Type B pancreatic cell (in vitro differentiated cells): ENCODE measurements around the gene GGCX. TPM values are rescaled to one million over a fixed set of nuclear protein-coding genes. Genes with fewer than 3 reads are reported as not detected.

Experiments used
- DNase-seq: peaks from one replicate; pipeline ENCODE4 v3.0.0; 2021; ENCODE audit warnings: mixed read lengths; ENCODE audit not compliant: unreplicated experiment; ENCODE audit errors: extremely low spot score
- H3K27ac Mint-ChIP-seq: 2 replicates; pipeline ENCODE4 v1.8.0; 2021; ENCODE audit warnings: mild to moderate bottlenecking, mixed read lengths
- H3K27me3 Mint-ChIP-seq: 2 replicates; pipeline ENCODE4 v1.8.0; 2021; ENCODE audit warnings: mixed read lengths
- H3K36me3 Mint-ChIP-seq: 2 replicates; pipeline ENCODE4 v1.8.0; 2021; ENCODE audit warnings: mixed read lengths
- H3K4me1 Mint-ChIP-seq: one replicate; pipeline ENCODE4 v1.8.0; 2021; ENCODE audit warnings: mixed read lengths; ENCODE audit not compliant: unreplicated experiment
- H3K4me3 Mint-ChIP-seq: 2 replicates; pipeline ENCODE4 v1.8.0; 2021; ENCODE audit warnings: mild to moderate bottlenecking, mixed read lengths
- H3K9me3 Mint-ChIP-seq: 2 replicates; pipeline ENCODE4 v1.8.0; 2021; ENCODE audit warnings: mixed read lengths
- long read RNA-seq: library from polyadenylated mRNA; unstranded; transcript quantifications from one replicate; pipeline ENCODE4 v2.0.0, GENCODE V29; 2020
- total RNA-seq: library from RNA; stranded (reverse); gene quantifications from 2 replicates; pipeline ENCODE4 v1.2.1, GENCODE V29; 2021; ENCODE audit warnings: low replicate concordance
- TF ChIP-seq, protein P1 (sequence below): fragments of 200-600 bp; sonication (generic); conservative IDR thresholded peaks from 2 replicates; pipeline ENCODE4 v1.5.0; 2021; ENCODE audit warnings: antibody characterized with exemption, mild to moderate bottlenecking

GGCX gene
- 62.6 and 76.2 TPM in 2 replicates for total RNA-seq
- long read RNA-seq, full-length matches to known transcripts = 103 of 143 reads
- long read RNA-seq, partial matches to known transcripts = 14 of 143 reads
- long read RNA-seq, other reads (novel, unspliced or antisense) = 26 of 143 reads

DNA sequence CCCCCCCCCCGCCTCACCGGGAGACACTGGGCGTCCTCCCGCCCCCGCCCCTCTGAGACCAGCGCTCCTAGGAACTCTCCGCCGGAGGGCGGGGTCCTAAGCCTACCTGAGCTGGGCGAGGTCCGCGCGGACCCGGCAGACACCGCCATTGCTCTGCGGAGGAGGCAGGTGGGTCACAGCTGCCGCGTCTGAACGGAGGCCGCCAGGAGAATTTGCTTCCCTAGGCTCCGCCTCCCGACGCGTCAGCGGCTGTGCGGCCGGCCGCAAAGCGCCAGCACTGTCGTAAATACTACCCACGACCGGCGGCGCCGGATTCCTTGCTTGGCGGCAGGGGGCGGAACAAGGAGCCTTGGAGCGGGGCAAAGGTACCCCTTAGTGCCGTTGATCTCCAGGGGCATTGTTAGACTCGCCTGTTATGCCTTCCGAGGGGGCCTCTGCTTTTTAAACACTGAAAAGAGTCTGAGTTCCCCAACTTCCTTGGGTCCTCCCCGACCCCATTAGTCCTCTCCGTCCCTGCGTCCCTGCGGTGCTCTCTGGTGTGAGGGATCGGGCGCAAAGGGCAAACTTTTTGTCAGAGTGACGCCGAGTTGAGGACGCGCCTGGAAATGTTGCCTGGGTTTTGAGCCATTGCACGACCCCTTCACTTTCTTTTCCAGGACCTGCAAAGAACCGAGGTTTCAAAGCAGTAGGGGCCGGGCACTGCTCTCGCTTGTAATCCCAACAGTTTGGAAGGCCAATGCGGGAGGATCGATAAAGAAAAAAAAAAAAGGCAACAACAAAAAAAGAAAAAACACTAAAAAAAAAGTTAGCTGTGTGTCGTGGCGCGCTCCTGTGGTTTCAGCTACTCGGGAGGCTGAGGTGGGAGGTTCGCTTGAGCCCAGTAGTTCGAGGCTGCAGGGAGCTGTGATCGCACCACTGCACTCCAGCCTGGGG lies at the start of gene GGCX:
Gene GGCX (minus strand): TSS at position 214 of the 933 bp plus-strand sequence. CDS start 65 bp downstream, at position 149.
- Mint-ChIP-seq H3K4me3 (peak within 1 kb of the TSS; percentile 99), H3K27me3 (no peaks in the 10 kb centered on the region), H3K9me3 (no peaks in the 10 kb centered on the region), H3K4me1 (peaks cover 26% of the 10 kb centered on the region), H3K27ac (peak within 1 kb of the TSS; percentile 99), H3K36me3 (peaks cover 7% of the 10 kb centered on the region)
- TF ChIP-seq, protein P1, sequence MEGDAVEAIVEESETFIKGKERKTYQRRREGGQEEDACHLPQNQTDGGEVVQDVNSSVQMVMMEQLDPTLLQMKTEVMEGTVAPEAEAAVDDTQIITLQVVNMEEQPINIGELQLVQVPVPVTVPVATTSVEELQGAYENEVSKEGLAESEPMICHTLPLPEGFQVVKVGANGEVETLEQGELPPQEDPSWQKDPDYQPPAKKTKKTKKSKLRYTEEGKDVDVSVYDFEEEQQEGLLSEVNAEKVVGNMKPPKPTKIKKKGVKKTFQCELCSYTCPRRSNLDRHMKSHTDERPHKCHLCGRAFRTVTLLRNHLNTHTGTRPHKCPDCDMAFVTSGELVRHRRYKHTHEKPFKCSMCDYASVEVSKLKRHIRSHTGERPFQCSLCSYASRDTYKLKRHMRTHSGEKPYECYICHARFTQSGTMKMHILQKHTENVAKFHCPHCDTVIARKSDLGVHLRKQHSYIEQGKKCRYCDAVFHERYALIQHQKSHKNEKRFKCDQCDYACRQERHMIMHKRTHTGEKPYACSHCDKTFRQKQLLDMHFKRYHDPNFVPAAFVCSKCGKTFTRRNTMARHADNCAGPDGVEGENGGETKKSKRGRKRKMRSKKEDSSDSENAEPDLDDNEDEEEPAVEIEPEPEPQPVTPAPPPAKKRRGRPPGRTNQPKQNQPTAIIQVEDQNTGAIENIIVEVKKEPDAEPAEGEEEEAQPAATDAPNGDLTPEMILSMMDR = no peak
- DNase-seq = peak; percentile 95

DNA sequence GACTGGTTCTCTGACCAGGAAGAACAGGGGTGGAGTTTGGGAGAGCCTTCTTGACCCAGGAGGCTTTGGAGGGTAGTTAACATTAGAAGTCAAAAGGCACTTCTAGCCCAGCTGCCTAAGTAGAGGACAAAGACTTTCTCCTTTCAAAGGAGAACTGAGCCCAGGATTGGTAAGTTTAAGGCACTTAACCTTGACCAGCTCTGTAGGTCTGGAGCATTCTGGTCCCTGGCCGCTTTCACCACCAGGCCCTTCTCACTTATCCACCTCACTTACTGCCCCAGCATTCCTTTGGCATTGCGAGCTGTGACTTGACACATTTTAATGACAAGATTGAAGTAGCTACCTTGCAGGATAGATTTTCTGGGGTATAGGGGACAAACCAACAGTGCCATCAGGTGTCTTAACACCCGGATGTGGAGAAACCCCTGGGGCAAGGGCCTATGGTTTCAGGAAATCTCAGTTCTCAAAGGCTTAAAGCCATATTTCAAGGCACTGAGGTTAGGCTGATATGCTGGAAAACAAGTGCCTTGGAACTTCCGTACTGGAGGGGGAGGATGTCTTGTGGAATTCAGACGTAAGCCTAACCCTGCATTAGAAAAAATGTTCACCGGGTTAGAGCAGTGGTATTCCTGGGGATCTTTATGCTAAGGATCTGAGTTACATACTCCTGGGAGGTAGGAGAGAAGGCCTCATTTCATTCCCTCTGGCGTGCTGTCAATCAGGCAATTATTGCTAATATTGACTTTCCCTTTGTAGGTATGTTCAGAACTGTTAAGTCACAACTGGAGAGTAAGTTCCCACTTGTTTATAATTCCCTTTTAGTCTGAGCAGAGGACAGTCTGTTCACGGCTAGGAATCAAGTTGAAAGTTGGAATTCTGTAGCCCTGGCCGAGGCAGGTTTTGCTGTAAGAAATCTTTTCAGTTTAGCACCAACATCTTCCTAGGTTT lies 46.2 kb upstream of the GGCX start:
- Mint-ChIP-seq H3K4me3 (peak overlapping the region; percentile 37), H3K4me1 (peaks cover 25% of the 10 kb centered on the region), H3K36me3 (peaks cover 11% of the 10 kb centered on the region), H3K9me3 (no peaks in the 10 kb centered on the region), H3K27ac (peak overlapping the region; percentile 77), H3K27me3 (no peaks in the 10 kb centered on the region)
- TF ChIP-seq, protein P1 = no peak
- DNase-seq = no peak

GRCh38 chr2:85606116-85606455 lies 44.8 kb upstream of the GGCX start:
- H3K4me1 Mint-ChIP-seq = peaks cover 25% of the 10 kb centered on the region
- DNase-seq = no peak
- peaks cover 11% of the 10 kb centered on the region for H3K36me3 Mint-ChIP-seq
- no peaks in the 10 kb centered on the region for H3K9me3 Mint-ChIP-seq
- TF ChIP-seq, protein P1 = no peak
- H3K27me3 Mint-ChIP-seq = no peaks in the 10 kb centered on the region
- peak overlapping the region; percentile 28 for H3K27ac Mint-ChIP-seq
- H3K4me3 Mint-ChIP-seq = peak overlapping the region; percentile 24

- Mint-ChIP-seq H3K4me1 (peaks cover 25% of the 10 kb centered on the region), H3K4me3 (peak overlapping the region; percentile 55), H3K9me3 (no peaks in the 10 kb centered on the region), H3K36me3 (peaks cover 11% of the 10 kb centered on the region), H3K27ac (peak overlapping the region; percentile 28), H3K27me3 (no peaks in the 10 kb centered on the region)
- TF ChIP-seq, protein P1 = no peak
- DNase-seq = no peak
These were observed 44.3 kb upstream of the GGCX start for GRCh38 chr2:85605406-85606115.
